ENCODE measurements around the gene MS4A6A. TPM values are rescaled to one million over a fixed set of nuclear protein-coding genes. Genes with fewer than 3 reads are reported as not detected.

The MS4A6A gene
- total RNA-seq, 4 donors from 2014 or later: 4.6 to 26.6 (median 18.8) TPM

DNA sequence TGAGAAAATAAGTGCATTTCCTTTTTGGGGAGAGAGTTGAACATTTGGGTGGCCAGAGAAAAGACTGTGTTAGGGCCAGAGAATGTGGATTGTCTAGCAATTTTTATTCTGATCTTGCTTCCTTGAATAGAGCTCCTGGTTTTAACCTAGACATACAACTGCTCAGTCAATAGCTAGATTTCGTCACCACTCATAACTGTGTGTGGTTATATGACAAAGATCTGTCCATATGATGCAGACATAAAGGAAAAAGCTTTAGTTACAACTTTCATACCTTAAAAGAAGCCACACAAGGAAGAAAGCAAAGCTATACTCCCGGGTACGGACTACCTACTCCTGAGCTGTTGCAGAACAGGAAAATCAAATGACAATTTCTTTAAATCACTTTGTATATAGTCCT lies 37.2 kb downstream of the MS4A6A start:
- H3K9me3 ChIP-seq: peaks cover 0 to 5% (median 0%) of the 10 kb centered on the region in 3 donors
- ATAC-seq (no peak), DNase-seq (no peak)
- no peaks in the 10 kb centered on the region for H3K36me3 ChIP-seq
- in situ Hi-C loops (cut with MboI; ENCODE audit: low sequenced_read_pairs in 4 of 4) (no loop called here), intact Hi-C loops (cut with DNase I; ENCODE audit: low total_unique reads) (no loop called here)
- H3K27ac ChIP-seq: no peak overlapping the region
- H3K4me3 ChIP-seq: no peak overlapping the region
- TF ChIP-seq, protein P1, sequence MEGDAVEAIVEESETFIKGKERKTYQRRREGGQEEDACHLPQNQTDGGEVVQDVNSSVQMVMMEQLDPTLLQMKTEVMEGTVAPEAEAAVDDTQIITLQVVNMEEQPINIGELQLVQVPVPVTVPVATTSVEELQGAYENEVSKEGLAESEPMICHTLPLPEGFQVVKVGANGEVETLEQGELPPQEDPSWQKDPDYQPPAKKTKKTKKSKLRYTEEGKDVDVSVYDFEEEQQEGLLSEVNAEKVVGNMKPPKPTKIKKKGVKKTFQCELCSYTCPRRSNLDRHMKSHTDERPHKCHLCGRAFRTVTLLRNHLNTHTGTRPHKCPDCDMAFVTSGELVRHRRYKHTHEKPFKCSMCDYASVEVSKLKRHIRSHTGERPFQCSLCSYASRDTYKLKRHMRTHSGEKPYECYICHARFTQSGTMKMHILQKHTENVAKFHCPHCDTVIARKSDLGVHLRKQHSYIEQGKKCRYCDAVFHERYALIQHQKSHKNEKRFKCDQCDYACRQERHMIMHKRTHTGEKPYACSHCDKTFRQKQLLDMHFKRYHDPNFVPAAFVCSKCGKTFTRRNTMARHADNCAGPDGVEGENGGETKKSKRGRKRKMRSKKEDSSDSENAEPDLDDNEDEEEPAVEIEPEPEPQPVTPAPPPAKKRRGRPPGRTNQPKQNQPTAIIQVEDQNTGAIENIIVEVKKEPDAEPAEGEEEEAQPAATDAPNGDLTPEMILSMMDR (IDR thresholded peaks at IDR 0.05 in 4 of 5, conservative IDR thresholded peaks at IDR 0.05 in 1 of 5): no peak
- TF ChIP-seq POLR2A (IDR thresholded peaks at IDR 0.05): no peak
- H3K4me1 ChIP-seq: no peaks in the 10 kb centered on the region
- H3K27me3 ChIP-seq: no peaks in the 10 kb centered on the region

DNA sequence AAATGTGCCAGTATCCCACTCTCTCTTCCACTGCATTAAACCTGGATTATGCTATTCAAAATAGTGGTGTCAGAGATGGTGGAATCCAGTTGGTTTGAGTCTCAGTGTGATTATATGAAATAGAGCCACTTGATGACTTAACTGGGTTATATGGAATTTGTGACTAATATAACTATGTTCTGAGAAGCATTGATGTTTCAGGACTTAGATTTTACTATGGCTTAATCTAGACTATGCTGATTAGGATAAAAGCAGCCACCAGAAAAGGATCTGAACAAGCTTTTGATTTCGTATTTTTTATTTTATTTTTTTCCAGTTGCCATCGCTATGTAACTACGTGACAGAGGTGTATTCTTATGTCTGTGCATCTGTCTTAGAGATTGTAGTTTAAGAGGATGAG lies 39.1 kb downstream of the MS4A6A start:
- no peaks in the 10 kb centered on the region for H3K36me3 ChIP-seq
- DNase-seq (no peak), ATAC-seq (no peak)
- no peaks in the 10 kb centered on the region for H3K27me3 ChIP-seq
- H3K4me1 ChIP-seq: no peaks in the 10 kb centered on the region
- TF ChIP-seq, protein P1 (IDR thresholded peaks at IDR 0.05 in 4 of 5, conservative IDR thresholded peaks at IDR 0.05 in 1 of 5): no peak
- TF ChIP-seq POLR2A (IDR thresholded peaks at IDR 0.05): no peak
- intact Hi-C loops (cut with DNase I; ENCODE audit: low total_unique reads) (no loop called here), in situ Hi-C loops (cut with MboI; ENCODE audit: low sequenced_read_pairs in 4 of 4) (no loop called here)
- no peak overlapping the region for H3K27ac ChIP-seq
- H3K9me3 ChIP-seq: no peaks in the 10 kb centered on the region
- no peak overlapping the region for H3K4me3 ChIP-seq

DNA sequence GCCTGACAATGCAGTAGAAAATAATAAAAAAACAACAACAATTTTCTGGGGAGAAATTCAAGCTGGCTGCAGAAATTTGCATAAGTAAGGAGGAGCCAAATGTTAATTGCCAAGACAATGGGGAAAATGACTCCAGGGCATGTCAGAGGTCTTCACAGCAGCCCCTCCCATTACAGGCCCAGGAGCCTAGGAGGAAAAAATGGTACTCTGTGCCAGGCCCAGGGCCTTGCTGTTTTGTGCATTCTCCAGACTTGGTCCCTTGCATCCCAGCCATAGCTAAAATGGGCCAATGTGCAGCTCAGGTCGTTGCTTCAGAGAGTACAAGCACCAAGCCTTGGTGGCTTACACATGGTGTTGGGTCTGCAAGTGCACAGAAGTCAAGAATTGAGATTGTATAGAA lies 49.0 kb downstream of the MS4A6A start:
- intact Hi-C loops (cut with DNase I; ENCODE audit: low total_unique reads) (no loop called here), in situ Hi-C loops (cut with MboI; ENCODE audit: low sequenced_read_pairs in 4 of 4) (no loop called here)
- TF ChIP-seq POLR2A (IDR thresholded peaks at IDR 0.05): no peak
- TF ChIP-seq, protein P1 (IDR thresholded peaks at IDR 0.05 in 4 of 5, conservative IDR thresholded peaks at IDR 0.05 in 1 of 5): no peak
- no peak for ATAC-seq
- no peaks in the 10 kb centered on the region for H3K36me3 ChIP-seq
- no peak overlapping the region for H3K27ac ChIP-seq
- no peaks in the 10 kb centered on the region for H3K9me3 ChIP-seq
- H3K4me1 ChIP-seq: no peaks in the 10 kb centered on the region
- no peaks in the 10 kb centered on the region for H3K27me3 ChIP-seq
- no peak for DNase-seq
- H3K4me3 ChIP-seq: no peak overlapping the region

DNA sequence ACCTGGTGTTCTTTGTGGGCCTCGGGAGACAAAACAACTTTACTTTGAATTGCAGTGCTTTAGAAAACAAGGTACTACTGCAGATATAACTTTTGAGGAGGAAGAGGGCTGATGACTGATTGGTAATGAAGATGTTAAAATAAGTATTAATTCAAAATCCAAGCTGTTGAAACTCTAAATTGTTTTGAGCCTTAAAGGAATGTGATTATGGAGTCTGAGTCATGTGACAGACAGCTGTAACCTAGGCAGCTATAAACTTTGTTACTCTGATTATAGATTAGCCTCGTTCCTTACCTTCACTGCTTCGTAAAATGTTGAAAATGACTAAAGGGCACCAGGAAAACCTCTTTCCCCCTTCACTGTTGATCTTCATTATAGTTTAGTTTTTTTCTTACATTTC lies 51.0 kb downstream of the MS4A6A start:
- Histone ChIP-seq H3K27ac (no peak overlapping the region), H3K36me3 (no peaks in the 10 kb centered on the region), H3K4me1 (no peaks in the 10 kb centered on the region), H3K27me3 (no peaks in the 10 kb centered on the region), H3K4me3 (no peak overlapping the region), H3K9me3 (no peaks in the 10 kb centered on the region)
- DNase-seq (no peak), ATAC-seq (no peak)
- intact Hi-C loops (cut with DNase I; ENCODE audit: low total_unique reads): no loop called here
- TF ChIP-seq POLR2A (IDR thresholded peaks at IDR 0.05): no peak
- TF ChIP-seq, protein P1 (IDR thresholded peaks at IDR 0.05 in 4 of 5, conservative IDR thresholded peaks at IDR 0.05 in 1 of 5): no peak
- in situ Hi-C loops (cut with MboI; ENCODE audit: low sequenced_read_pairs in 4 of 4): no loop called here

DNA sequence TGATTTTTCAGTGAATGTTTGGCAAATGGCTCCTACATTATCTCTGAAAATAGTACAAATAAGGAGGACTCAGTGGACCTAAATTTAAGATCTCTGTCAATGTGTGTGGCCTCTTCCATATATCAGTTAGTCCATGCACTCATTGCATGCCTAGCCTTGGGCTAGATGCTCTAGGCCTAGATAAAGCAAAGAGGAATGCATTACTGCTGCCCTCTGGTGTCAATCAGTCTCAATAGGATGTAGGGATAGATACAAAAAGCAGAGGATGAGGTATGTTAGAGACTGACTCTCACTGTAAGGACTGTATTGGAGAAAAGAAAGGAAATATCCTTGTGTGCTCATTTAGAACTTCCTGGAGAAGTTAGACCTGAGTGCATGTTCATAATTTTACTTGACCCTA lies 52.4 kb downstream of the MS4A6A start:
- in situ Hi-C loops (cut with MboI; ENCODE audit: low sequenced_read_pairs in 4 of 4): no loop called here
- TF ChIP-seq, protein P1 (IDR thresholded peaks at IDR 0.05 in 4 of 5, conservative IDR thresholded peaks at IDR 0.05 in 1 of 5): no peak
- TF ChIP-seq POLR2A (IDR thresholded peaks at IDR 0.05): no peak
- no peaks in the 10 kb centered on the region for H3K27me3 ChIP-seq
- ATAC-seq: no peak
- DNase-seq: no peak
- H3K4me1 ChIP-seq: no peaks in the 10 kb centered on the region
- H3K4me3 ChIP-seq: no peak overlapping the region
- H3K27ac ChIP-seq: no peak overlapping the region
- no peaks in the 10 kb centered on the region for H3K9me3 ChIP-seq
- no peaks in the 10 kb centered on the region for H3K36me3 ChIP-seq
- intact Hi-C loops (cut with DNase I; ENCODE audit: low total_unique reads): no loop called here
